ENCODE results near the gene MYRF. TPM values are rescaled to one million over a fixed set of nuclear protein-coding genes. Genes with fewer than 3 reads are reported as not detected.

Gene MYRF
- total and polyA plus RNA-seq, 2 of the 13 experiments (the other 11 are each of a cell fraction or from before 2014, with no cell fraction given), result 10.2 to 25.9 TPM

GRCh38 chr11:61815790-61816735 is 63.6 kb downstream of the MYRF start (continued):
- TF ChIP-seq ZFP1 (CRISPR knock-in tag; IDR thresholded peaks at IDR 0.05) (no peak), NCOA5 (CRISPR knock-in tag; IDR thresholded peaks at IDR 0.05) (no peak), ISX (CRISPR knock-in tag; conservative IDR thresholded peaks at IDR 0.05) (no peak), ZNF589 (CRISPR knock-in tag; conservative IDR thresholded peaks at IDR 0.05) (no peak; the same call in 1 of the 2 replicates), FOXC1 (CRISPR knock-in tag; IDR thresholded peaks at IDR 0.05; ENCODE audit: borderline replicate concordance) (0 out of 2 replicates have a peak, but pooled peaks have one; percentile 51), EP300 (IDR thresholded peaks at IDR 0.05; ENCODE audit: low read depth in 2 of 2, low read length in 2 of 2) (no peak), EP300 (CRISPR knock-in tag; IDR thresholded peaks at IDR 0.05; ENCODE audit: borderline replicate concordance) (no peak), KAT7 (CRISPR knock-in tag; IDR thresholded peaks at IDR 0.05; ENCODE audit: borderline replicate concordance) (peak; percentile 12; the same call in 1 of the 2 replicates), ZNF788 (CRISPR knock-in tag; IDR thresholded peaks at IDR 0.05; ENCODE audit: borderline replicate concordance) (no peak), RBFOX2 (IDR thresholded peaks at IDR 0.05; ENCODE audit: low read depth, low read length) (no peak), ZNF160 (CRISPR knock-in tag; IDR thresholded peaks at IDR 0.05) (no peak), TBP (CRISPR knock-in tag; IDR thresholded peaks at IDR 0.05) (no peak), HNF1A (IDR thresholded peaks at IDR 0.05; ENCODE audit: low read depth) (no peak), HNF1A (CRISPR knock-in tag; IDR thresholded peaks at IDR 0.05; ENCODE audit: borderline replicate concordance) (no peak; the same call in 1 of the 2 replicates), LRRFIP1 (CRISPR knock-in tag; conservative IDR thresholded peaks at IDR 0.05) (no peak), ZNF18 (CRISPR knock-in tag; IDR thresholded peaks at IDR 0.05; ENCODE audit: insufficient replicate concordance) (no peak), MIXL1 (CRISPR knock-in tag; IDR thresholded peaks at IDR 0.05) (no peak), ZNF235 (CRISPR knock-in tag; IDR thresholded peaks at IDR 0.05; ENCODE audit: borderline replicate concordance) (no peak), SCMH1 (CRISPR knock-in tag; IDR thresholded peaks at IDR 0.05; ENCODE audit: borderline replicate concordance) (no peak), ZMYM4 (CRISPR knock-in tag; IDR thresholded peaks at IDR 0.05) (no peak), CHCHD3 (CRISPR knock-in tag; IDR thresholded peaks at IDR 0.05) (no peak), SKI (IDR thresholded peaks at IDR 0.05; ENCODE audit: partially characterized antibody) (no peak)

All from HepG2 (cell line).